ENCODE results near the gene C1orf232. TPM values are rescaled to one million over a fixed set of nuclear protein-coding genes. Genes with fewer than 3 reads are reported as not detected.

Gene C1orf232
- total and polyA plus RNA-seq, 9 of the 15 experiments (the other 6 are each of a cell fraction or from before 2014, with no cell fraction given): not detected

DNA sequence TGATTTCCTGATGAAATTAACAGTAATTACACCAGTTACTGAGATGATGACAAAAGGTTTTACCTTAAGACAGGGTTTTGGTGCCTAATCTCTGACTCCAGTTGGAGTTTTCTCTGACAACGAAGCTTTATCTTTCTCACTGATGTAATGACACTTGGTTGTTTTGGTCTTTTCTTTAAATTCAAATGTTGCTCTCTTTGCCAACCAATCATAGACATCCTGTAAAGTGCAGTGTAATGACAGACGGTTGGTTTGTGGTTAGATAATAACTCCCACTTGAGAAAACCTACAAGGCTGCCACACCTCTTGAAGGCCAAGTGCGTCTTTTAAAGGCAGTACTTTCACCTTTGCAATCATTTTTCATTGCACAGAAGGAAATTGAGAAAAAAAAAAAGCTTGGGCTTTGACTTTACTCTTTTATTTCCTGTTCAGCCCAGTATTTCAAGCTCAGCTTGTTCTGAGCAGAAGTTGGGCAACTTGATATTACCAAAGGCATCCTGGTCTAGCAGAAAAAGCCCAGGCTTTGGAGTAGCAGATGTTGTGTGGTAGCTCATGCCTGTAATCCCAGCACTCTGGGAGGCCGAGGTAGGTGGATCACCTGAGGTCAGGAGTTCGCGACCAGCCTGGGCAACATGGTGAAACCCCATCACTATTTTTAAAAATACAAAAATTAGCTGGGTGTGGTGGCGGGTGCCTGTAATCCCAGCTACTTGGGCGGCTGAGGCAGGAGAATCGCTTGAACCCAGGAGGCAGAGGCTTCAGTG, 42.3 kb downstream of the C1orf232 start (continued):
- 0 out of 2 replicates have a peak, but pooled peaks have one; percentile 27 for TF ChIP-seq RFX1 (IDR thresholded peaks at IDR 0.05)
- TF ChIP-seq ZNF23 (CRISPR knock-in tag; IDR thresholded peaks at IDR 0.05): peak; percentile 36; the same call in 1 of the 2 replicates

DNA sequence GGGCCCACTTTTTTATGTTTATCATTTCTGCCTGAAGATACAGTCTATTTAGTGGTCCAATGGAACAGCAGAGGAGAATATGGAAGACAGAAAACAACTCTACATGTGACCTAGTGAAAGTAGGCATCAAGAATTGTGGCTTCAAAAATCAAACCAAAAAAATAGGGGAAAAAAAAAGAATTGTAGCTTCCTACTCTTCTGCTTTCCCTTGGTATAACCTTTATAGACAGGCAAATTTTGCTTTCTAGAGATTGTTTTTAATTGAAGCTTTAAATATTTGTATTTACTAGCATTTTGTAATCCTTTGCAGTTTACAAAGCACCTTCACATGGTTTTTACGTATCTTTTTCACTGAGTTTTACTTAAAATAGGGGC, 42.8 kb downstream of the C1orf232 start:
- H3K79me2 ChIP-seq (ENCODE audit: control insufficient read depth, insufficient read depth, low read length): peaks cover 64% of the 10 kb centered on the region
- no peaks in the 10 kb centered on the region for H3K27me3 ChIP-seq (ENCODE audit: control insufficient read depth in 2 of 2, insufficient read depth in 2 of 2, low read length in 2 of 2)
- TSS peak; percentile 94 for BruUV-seq (replicated peaks)
- H3K4me1 ChIP-seq (replicated peaks in 1 of 2; ENCODE audit: control insufficient read depth in 2 of 2, insufficient read depth in 2 of 2, low read length in 2 of 2): peaks cover 34 to 82% of the 10 kb centered on the region in 2 experiments
- H3K4me3 ChIP-seq: no peak overlapping the region
- H4K20me1 ChIP-seq (replicated peaks; ENCODE audit: control insufficient read depth, insufficient read depth, low read length): no peaks in the 10 kb centered on the region
- H3K9ac ChIP-seq (ENCODE audit: insufficient read depth in 1 of 2, low read depth in 2 of 2, low read length in 2 of 2): peak overlapping the region in 1 of 2 experiments; percentile 97; a peak in 3 of 4 replicates
- WGBS (ENCODE audit: insufficient coverage, low coverage, missing lambda C conversion rate): 0% methylated on average over 1 of the region's 1 CpG
- in situ Hi-C loops (cut with MboI) (no loop called here), intact Hi-C loops (cut with micrococcal nuclease) (loop anchor here (1.0 to 2.0 kb wide), 2 partner anchors 15 to 17 kb away; partner anchors contain the start of gene PDIK1L)
- peak overlapping the region; percentile 99 for H3K27ac ChIP-seq (ENCODE audit: extremely low read depth, low read depth, low read length)
- no peak overlapping the region for H2AFZ ChIP-seq (ENCODE audit: low read depth, low read length)
- FAIRE-seq (no peak), DNase-seq (ENCODE audit: extremely low read depth in 1 of 4, low spot score in 3 of 4) (no peak), ATAC-seq (no peak)
- peak overlapping the region; percentile 28; the same call in 1 of the 2 replicates for H3K4me2 ChIP-seq (ENCODE audit: insufficient read depth, low read length)
- H3K9me1 ChIP-seq (ENCODE audit: control insufficient read depth, insufficient read depth, low read length): no peaks in the 10 kb centered on the region
- CTCF ChIA-PET (ENCODE audit: low intra/inter-chr PET ratio): interaction anchor here (1.3 kb wide), 1 partner anchor 36 kb away, joined by 3 read pairs; no protein-coding TSS in a partner anchor
- POLR2A ChIA-PET: interaction anchor here (0.7 to 13.3 kb wide), 23 partner anchors 8 to 346 kb away, joined by 3 to 237 read pairs (median 5); partner anchors contain the start of genes CEP85, HMGN2, PDIK1L and ZNF593
- H3K36me3 ChIP-seq (ENCODE audit: control insufficient read depth, insufficient read depth, low read length): peaks cover 35% of the 10 kb centered on the region
- H3K9me3 ChIP-seq (replicated peaks; ENCODE audit: control insufficient read depth, insufficient read depth, low read depth, low read length): no peaks in the 10 kb centered on the region
- TF ChIP-seq SMARCB1 (IDR thresholded peaks at IDR 0.05; ENCODE audit: insufficient read length, low read depth) (peak; percentile 18), CBFA2T2 (conservative IDR thresholded peaks at IDR 0.05) (no peak), ZZZ3 (IDR thresholded peaks at IDR 0.05) (0 out of 2 replicates have a peak, but pooled peaks have one; percentile 30), ZNF354B (CRISPR knock-in tag; IDR thresholded peaks at IDR 0.05) (peak; percentile 7; the same call in 1 of the 2 replicates), ZNF778 (CRISPR knock-in tag; IDR thresholded peaks at IDR 0.05) (no peak)
- TF ChIP-seq, protein P1, sequence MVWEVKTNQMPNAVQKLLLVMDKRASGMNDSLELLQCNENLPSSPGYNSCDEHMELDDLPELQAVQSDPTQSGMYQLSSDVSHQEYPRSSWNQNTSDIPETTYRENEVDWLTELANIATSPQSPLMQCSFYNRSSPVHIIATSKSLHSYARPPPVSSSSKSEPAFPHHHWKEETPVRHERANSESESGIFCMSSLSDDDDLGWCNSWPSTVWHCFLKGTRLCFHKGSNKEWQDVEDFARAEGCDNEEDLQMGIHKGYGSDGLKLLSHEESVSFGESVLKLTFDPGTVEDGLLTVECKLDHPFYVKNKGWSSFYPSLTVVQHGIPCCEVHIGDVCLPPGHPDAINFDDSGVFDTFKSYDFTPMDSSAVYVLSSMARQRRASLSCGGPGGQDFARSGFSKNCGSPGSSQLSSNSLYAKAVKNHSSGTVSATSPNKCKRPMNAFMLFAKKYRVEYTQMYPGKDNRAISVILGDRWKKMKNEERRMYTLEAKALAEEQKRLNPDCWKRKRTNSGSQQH (CRISPR knock-in tag; IDR thresholded peaks at IDR 0.05): 0 out of 2 replicates have a peak, but pooled peaks have one; percentile 45
- TF ChIP-seq, protein P2, sequence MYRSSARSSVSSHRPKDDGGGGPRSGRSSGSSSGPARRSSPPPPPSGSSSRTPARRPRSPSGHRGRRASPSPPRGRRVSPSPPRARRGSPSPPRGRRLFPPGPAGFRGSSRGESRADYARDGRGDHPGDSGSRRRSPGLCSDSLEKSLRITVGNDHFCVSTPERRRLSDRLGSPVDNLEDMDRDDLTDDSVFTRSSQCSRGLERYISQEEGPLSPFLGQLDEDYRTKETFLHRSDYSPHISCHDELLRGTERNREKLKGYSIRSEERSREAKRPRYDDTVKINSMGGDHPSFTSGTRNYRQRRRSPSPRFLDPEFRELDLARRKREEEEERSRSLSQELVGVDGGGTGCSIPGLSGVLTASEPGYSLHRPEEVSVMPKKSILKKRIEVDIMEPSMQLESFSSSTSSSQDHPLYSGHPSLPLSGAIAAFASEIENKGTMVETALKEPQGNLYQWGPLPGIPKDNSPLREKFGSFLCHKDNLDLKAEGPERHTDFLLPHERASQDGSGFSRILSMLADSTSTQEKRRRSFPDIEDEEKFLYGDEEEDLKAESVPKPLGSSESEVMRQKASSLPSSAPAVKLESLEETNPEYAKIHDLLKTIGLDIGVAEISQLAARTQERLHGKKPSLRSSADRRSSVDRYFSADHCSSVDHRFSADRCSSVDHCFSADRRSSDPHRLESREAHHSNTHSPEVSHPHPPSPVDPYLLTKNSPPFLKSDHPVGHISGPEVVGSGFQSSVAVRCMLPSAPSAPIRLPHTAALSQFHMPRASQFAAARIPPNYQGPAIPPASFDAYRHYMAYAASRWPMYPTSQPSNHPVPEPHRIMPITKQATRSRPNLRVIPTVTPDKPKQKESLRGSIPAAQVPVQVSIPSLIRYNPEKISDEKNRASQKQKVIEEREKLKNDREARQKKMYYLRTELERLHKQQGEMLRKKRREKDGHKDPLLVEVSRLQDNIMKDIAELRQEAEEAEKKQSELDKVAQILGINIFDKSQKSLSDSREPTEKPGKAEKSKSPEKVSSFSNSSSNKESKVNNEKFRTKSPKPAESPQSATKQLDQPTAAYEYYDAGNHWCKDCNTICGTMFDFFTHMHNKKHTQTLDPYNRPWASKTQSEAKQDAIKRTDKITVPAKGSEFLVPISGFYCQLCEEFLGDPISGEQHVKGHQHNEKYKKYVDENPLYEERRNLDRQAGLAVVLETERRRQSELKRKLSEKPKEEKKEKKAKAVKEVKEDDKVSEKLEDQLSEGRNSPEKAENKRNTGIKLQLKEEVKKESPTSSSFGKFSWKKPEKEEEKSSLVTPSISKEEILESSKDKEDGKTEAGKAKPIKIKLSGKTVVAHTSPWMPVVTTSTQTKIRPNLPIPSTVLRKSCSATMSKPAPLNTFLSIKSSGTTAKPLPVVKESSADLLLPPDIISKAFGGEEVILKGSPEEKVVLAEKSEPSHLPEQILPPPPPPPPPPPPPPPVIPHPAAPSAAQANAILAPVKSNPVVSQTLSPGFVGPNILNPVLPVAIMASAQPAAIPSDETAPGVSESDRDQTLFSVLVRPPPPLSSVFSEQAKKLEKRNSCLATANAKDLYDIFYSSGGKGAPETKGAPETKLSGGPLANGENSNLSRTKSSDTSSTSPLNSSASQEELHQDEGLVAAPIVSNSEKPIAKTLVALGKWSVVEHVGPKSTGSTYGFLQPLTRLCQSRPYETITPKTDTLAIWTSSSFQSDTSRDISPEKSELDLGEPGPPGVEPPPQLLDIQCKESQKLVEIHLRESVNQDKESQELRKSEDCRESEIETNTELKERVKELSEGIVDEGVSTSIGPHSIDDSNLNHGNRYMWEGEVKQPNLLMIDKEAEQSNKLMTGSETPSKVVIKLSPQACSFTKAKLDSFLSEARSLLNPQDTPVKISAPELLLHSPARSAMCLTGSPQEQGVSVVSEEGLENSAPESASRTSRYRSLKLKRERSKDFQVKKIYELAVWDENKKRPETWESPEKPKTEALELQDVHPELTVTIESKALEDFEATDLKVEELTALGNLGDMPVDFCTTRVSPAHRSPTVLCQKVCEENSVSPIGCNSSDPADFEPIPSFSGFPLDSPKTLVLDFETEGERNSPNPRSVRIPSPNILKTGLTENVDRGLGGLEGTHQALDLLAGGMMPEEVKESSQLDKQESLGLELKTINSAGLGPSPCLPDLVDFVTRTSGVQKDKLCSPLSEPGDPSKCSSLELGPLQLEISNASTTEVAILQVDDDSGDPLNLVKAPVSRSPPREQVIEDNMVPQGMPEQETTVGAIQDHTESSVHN (IDR thresholded peaks at IDR 0.05; ENCODE audit: borderline replicate concordance in 1 of 2, low read depth in 1 of 2): 0 out of 4 replicates have a peak, but pooled peaks of 1 of the 2 experiments have one; percentile 53
